Suprapubic skin (tissue), 4 donors: Measurements from ENCODE around the gene SP140L. TPM values are rescaled to one million over a fixed set of nuclear protein-coding genes. Genes with fewer than 3 reads are reported as not detected.

Source experiments
- DNase-seq, 2 donors: peaks; one replicate each; pipeline ENCODE4 v3.0.0-alpha.2; 2019; ENCODE audit warnings: low spot score in 2 of 2
- H3K27ac ChIP-seq: fragments of 200-600 bp; sonication (generic); one replicate; pipeline ENCODE4 v1.5.1; 2019
- H3K27me3 ChIP-seq: fragments of 200-600 bp; sonication (generic); one replicate; pipeline ENCODE4 v1.5.1; 2019
- H3K36me3 ChIP-seq: fragments of 200-600 bp; sonication (generic); one replicate; pipeline ENCODE4 v1.5.1; 2019
- H3K4me1 ChIP-seq: fragments of 200-600 bp; sonication (generic); one replicate; pipeline ENCODE4 v1.5.1; 2019
- H3K4me3 ChIP-seq: fragments of 200-600 bp; sonication (generic); one replicate; pipeline ENCODE4 v1.5.1; 2019; ENCODE audit warnings: mild to moderate bottlenecking
- H3K9me3 ChIP-seq: fragments of 200-600 bp; sonication (generic); one replicate; pipeline ENCODE4 v1.5.1; 2019
- CTCF ChIP-seq, 2 donors: fragments of 200-600 bp in 1 of 2; fragments of 450-650 bp in 1 of 2; sonication (generic) in 1 of 2; IDR thresholded peaks; one replicate each; pipeline ENCODE4 v1.5.1; 2016 to 2019; ENCODE audit warnings: antibody characterized with exemption in 2 of 2, mild to moderate bottlenecking in 1 of 2, moderate library complexity in 1 of 2
- EP300 ChIP-seq: sonication (generic); formaldehyde crosslinking; IDR thresholded peaks from one replicate; pipeline ENCODE4 v1.6.1; 2017; ENCODE audit warnings: antibody characterized with exemption
- POLR2A ChIP-seq, 2 donors: fragments of 450-650 bp; IDR thresholded peaks; one replicate each; pipeline ENCODE4 v1.6.1; 2017; ENCODE audit warnings: antibody characterized with exemption in 2 of 2, mild to moderate bottlenecking in 2 of 2, moderate library complexity in 2 of 2
- POLR2AphosphoS5 ChIP-seq, 3 donors: sonication (generic); formaldehyde crosslinking; IDR thresholded peaks; one replicate each; pipeline ENCODE4 v1.6.1; 2017; ENCODE audit warnings: antibody characterized with exemption in 3 of 3
- WGBS: methylation state at CpG from one replicate; pipeline ENCODE4 v1.1.5; 2018; 5-methylcytosine and 5-hydroxymethylcytosine counted together
- total RNA-seq, 4 donors: library from RNA; depleted of rRNA; stranded (reverse); fragments of >200 nt; gene quantifications; one replicate each; pipeline ENCODE4 v1.1.0, GENCODE V29; 2016

SP140L gene
- total RNA-seq, 4 donors from 2014 or later = 0.98 to 6.3 (median 2.5) TPM

DNA sequence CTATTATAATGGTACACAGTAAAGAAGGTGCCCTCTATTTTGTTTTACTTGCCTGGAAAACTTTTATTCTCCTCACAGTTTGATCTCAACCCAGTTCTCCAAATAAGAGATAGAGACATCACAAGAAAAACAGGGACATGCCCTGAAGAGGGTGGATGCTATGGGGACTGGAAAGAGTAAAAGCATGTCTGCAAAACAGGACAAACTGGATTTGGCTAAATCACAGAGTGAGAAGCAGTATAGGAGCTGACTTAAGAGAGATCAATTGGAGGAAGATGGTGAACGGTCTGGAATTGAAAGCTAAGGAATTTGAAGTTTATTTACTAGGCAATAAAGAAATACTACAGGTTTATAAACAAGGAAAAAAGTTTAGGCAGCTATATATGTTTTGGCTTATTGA is 33.0 kb downstream of the SP140L start:
- H3K27me3 ChIP-seq = no peaks in the 10 kb centered on the region
- H3K36me3 ChIP-seq = no peaks in the 10 kb centered on the region
- no peaks in the 10 kb centered on the region for H3K4me1 ChIP-seq
- H3K9me3 ChIP-seq = no peaks in the 10 kb centered on the region
- no peak for DNase-seq
- no peak overlapping the region for H3K4me3 ChIP-seq
- 19% methylated on average over 1 of the region's 1 CpG for whole genome bisulfite sequencing
- no peak for TF ChIP-seq CTCF (IDR thresholded peaks at IDR 0.05)
- no peak for TF ChIP-seq POLR2AphosphoS5 (IDR thresholded peaks at IDR 0.05)
- TF ChIP-seq EP300 = no peak
- no peak for TF ChIP-seq POLR2A (IDR thresholded peaks at IDR 0.05)
- H3K27ac ChIP-seq = no peak overlapping the region

GRCh38 chr2:230362030-230362691 is 35.2 kb downstream of the SP140L start:
- Histone ChIP-seq H3K9me3 (no peaks in the 10 kb centered on the region), H3K4me1 (no peaks in the 10 kb centered on the region), H3K27ac (no peak overlapping the region), H3K36me3 (no peaks in the 10 kb centered on the region), H3K4me3 (no peak overlapping the region), H3K27me3 (no peaks in the 10 kb centered on the region)
- 66% methylated on average over 1 of the region's 1 CpG for WGBS
- TF ChIP-seq POLR2A (IDR thresholded peaks at IDR 0.05) (no peak), POLR2AphosphoS5 (IDR thresholded peaks at IDR 0.05) (no peak), CTCF (IDR thresholded peaks at IDR 0.05) (no peak), EP300 (no peak)
- DNase-seq = no peak

DNA sequence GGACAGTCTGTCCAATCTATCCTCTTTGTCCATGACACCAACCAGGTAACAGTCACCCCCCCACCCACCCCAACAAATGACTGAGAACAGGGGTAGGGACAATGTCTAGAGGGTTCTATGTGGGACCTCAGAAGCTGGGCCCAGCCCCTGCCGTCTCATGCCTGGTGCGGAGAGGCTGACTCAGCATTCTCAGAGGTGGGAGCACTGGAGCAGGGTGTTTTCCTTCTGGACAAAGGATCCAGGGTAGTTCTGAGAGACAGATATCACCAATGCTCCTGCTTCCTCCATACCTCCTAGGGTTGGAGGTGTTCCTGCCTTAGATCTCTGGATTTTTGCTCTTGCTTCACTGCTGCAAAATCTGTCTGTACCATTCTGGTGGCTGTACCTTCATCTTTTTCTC is 55.1 kb downstream of the SP140L start:
- 100% methylated on average over 2 of the region's 2 CpGs for WGBS
- Histone ChIP-seq H3K27me3 (no peaks in the 10 kb centered on the region), H3K4me1 (no peaks in the 10 kb centered on the region), H3K4me3 (no peak overlapping the region), H3K9me3 (no peaks in the 10 kb centered on the region), H3K27ac (no peak overlapping the region), H3K36me3 (peaks cover 9% of the 10 kb centered on the region)
- no peak for TF ChIP-seq CTCF (IDR thresholded peaks at IDR 0.05)
- TF ChIP-seq POLR2A (IDR thresholded peaks at IDR 0.05) = no peak
- TF ChIP-seq EP300 = no peak
- no peak for TF ChIP-seq POLR2AphosphoS5 (IDR thresholded peaks at IDR 0.05)
- no peak for DNase-seq

DNA sequence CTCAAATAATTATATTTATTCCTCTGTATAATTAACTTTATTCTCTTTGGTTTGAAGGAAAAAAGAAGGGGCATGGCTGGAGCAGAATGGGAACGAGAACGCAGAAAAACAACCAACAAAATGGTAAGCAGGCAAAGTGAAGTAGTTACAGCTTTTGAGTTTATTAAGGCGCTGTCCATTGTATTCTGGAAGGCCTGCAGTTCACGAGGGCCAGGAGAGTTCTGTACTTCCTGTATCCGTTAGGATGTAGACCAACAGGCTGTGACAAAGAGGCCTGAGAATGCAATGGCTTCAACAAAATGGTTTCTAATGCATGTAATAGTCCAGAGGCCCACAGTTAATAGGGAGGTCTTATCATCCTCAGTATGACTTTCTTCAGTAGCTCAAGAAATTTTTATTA is 56.5 kb downstream of the SP140L start:
- no peak overlapping the region for H3K4me3 ChIP-seq
- no peak overlapping the region for H3K27ac ChIP-seq
- H3K4me1 ChIP-seq = no peaks in the 10 kb centered on the region
- H3K9me3 ChIP-seq = no peaks in the 10 kb centered on the region
- H3K36me3 ChIP-seq = peaks cover 13% of the 10 kb centered on the region
- 83% methylated on average over 5 of the region's 5 CpGs for WGBS
- TF ChIP-seq CTCF (IDR thresholded peaks at IDR 0.05) (no peak), POLR2A (IDR thresholded peaks at IDR 0.05) (no peak), EP300 (no peak), POLR2AphosphoS5 (IDR thresholded peaks at IDR 0.05) (no peak)
- no peaks in the 10 kb centered on the region for H3K27me3 ChIP-seq
- DNase-seq = no peak

DNA sequence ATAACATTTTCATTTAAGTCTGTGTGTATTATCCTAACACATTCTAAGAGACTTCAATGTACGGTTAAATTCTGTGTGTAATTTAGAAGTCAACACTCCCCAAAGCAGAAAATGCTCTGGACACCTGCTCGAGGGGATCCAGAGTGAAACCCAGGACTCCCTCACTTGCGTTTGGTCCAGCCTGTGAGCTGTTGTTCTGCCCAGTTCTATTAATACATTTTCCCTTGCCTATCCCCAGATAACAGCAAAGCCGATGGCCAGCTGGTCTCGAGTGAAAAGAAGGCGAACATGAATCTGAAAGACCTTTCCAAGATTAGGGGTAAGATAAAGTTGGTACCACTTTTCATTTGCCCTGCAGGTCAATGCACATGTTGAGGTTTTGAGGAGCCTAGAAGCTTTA is 58.0 kb downstream of the SP140L start:
- Histone ChIP-seq H3K36me3 (peaks cover 26% of the 10 kb centered on the region), H3K4me1 (no peaks in the 10 kb centered on the region), H3K27me3 (no peaks in the 10 kb centered on the region), H3K4me3 (no peak overlapping the region), H3K27ac (no peak overlapping the region), H3K9me3 (no peaks in the 10 kb centered on the region)
- no peak for TF ChIP-seq POLR2AphosphoS5 (IDR thresholded peaks at IDR 0.05)
- no peak for TF ChIP-seq CTCF (IDR thresholded peaks at IDR 0.05)
- TF ChIP-seq POLR2A (IDR thresholded peaks at IDR 0.05) = no peak
- no peak for TF ChIP-seq EP300
- 91% methylated on average over 6 of the region's 6 CpGs for WGBS
- no peak for DNase-seq
